PFSK-1 (cell line): ENCODE data around the gene SPAG9.

ENCODE experiments used
- POLR2AphosphoS5 ChIP-seq: IDR thresholded peaks from 2 replicates; pipeline ENCODE4 v1.6.1; 2012; ENCODE audit warnings: low read depth, mild to moderate bottlenecking, control low read depth, low read length, moderate library complexity
- SIN3A ChIP-seq: IDR thresholded peaks from 2 replicates; pipeline ENCODE4 v1.6.1; 2012; ENCODE audit warnings: mild to moderate bottlenecking, low read length, moderate library complexity, borderline replicate concordance; ENCODE audit not compliant: insufficient read depth
- TAF1 ChIP-seq: IDR thresholded peaks from 2 replicates; pipeline ENCODE4 v1.6.1; 2012; ENCODE audit warnings: low read length, control low read depth, borderline replicate concordance; ENCODE audit not compliant: insufficient read depth

DNA sequence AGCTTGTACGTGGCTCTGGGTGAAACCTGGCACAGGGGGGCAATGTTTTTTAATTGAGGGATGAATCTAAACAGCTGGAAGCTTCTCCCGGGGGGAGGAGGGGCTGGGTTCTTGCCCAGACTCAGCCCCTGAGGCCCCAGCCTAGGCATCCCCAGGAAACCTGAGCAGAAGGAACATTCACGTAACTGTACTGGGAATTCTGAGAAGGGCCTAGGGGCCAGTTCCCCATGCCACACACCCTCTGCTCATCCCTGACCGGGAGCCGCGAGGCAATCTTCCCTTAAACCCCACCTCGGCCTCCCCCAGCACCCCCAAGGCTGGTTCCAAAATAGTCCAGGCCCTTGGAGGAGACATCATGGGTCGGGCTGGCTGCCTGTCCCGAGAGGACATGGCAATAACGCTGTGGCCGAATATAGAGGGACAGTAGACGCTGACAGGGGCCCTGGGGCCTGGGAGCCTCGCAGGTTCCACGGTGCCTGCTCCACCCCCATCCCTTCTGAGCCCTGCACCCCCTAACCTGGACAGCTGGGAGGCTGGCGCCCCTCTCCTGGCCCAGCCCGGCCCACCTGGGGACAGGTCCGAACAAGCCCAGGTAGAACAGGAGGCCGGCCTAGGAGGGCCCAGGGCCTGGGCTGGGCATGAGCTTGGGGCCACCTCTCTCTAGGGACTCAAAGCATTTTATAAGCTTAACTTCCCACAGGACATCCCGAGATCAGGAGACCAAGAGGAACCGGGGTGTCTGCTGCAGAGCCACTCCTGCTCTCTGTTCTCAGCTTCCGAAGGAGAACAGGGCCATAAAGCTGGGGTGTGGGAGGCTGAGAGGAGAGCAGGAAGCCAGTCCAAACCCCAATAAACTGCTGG lies 171.3 kb downstream of the SPAG9 start:
- TF ChIP-seq TAF1 = no peak
- no peak for TF ChIP-seq SIN3A
- TF ChIP-seq POLR2AphosphoS5 = no peak
